SHP77 (cell line): ENCODE measurements around the gene ZC3H8.
A peak's percentile ranks its signal among the peaks of the same experiment; 100 is the strongest.

Experiments used
- DNase-seq, 2 experiments: peaks; one replicate each; lab custom pipeline; 2025; lab: John Stamatoyannopoulos, UW

Gene ZC3H8

DNA sequence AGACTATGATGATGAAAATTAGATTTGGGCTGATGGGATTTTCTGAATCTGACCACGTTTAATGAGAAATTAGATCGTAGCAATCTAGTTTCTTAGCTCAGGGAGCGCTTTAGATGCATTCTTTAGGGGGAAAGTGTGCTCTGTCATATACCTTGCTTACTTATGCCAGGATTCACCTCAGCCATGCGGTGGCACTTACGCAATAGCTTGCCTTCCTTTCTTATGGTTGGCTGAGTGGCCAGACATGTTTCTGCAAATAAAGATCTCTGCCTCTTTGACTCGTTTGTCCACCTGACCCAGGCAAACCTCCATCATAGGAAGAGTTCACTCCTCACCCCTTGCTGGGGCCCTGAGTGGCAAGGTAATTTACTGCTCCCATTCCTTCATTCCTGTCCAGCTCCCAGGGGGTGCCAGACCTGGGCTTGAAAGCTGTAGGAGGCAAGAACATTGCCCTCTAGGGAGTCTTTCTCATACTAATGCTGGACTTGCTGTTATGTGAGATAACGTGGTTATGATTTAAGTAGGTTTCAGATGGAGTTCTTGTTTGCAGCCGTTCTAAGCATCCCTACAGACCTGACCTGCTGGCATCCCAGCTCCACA lies 59.6 kb downstream of the ZC3H8 start:
- DNase-seq = no peak

DNA sequence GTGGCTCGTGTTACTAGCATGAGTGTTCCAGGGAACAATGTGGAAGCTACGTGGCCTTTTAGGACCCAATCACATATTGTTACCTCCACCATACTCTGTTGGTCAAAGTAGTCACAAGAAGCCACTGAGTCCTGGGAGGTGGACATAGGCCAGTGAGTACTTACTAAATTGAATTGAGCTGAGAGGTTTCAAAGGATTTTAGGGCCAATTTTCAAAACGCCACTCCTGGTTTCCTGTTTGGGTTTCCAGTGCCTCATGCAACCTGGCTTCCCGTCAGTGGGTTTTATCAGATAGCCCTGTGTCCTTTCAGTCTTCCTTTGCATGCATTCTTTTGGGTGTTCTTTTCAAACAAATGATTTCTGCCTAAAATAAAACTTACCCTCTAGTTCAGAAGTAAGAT lies 60.4 kb downstream of the ZC3H8 start:
- DNase-seq = no peak

DNA sequence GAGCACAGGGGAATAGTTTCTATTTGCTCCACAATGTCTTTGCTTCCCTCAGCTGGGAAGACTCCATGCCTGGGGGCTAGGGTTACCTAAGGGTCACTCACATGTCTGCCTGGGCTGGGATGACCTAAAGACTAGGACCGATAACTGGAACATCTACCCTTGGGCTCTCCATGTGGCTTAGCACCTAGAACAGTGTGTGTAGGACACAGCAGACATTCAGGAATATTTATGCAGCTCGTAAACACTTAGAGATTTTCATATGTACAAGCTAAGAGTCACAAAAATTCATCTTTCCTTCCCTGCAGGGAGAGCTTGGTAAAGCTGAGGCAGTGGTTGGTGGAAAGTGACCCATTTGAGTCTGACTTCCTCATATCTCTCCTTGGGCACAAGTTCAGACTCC lies 60.8 kb downstream of the ZC3H8 start:
- DNase-seq = no peak

DNA sequence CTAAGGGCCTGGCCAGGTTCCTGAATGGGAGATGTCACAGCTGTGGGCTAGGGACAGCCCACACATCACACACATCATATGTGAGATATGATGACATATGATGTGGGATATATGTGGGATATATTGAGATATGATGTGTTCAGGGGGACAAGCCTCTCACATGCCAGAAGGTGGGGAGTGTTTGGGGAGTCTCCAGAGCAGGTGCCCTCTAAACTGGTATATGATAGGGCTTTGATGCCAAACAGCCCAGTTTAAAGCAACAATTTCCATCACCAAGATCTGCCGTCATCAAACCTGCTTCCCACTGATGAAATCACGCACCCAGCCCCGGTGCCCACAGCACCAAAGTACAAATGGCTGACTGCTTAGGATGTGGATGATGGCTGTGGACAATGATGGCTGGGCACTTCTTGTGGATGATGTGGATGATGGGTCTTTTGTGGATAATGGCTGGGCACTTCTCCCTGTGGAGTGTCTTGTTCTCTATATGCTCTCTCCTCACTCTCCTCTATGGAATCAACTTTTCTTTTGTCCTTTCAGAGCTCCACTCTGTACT lies 65.8 kb downstream of the ZC3H8 start:
- DNase-seq = no peak

DNA sequence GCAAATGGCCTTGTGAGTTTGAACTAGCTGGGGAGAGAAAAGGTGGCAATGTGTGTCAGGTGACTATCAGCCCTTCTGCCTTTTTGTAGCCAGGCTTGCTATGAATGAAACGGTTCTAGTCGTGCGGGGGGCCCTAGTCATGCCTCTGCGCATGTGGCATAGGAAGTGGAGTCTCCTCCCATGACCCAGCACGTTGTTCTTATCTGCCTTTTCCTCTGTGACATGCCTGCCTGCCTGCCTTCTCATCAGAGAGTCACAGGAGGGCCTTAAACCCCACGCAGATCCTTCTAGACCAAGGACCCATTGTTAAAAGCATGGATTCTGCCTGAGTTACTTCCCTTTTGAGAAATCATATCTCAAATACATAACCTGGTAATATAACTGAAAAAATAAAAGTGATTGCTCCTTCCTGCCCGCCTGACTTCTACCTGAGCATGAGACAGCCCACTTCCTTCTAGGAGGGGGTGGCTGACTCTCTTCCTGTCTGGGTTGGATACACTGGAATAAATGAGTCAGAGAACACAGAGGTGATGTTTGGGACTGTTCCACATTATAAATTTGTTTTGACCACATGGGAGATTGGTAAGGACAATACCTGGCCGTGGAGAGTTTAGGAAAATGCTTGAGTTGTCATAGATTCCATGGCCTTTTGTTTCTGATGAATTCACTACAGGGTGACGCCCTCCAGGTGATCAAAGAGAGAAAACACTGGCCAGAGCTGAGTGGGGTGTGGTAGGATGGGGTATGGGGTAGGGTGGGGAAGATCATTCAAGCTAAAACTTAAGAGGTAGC lies 66.8 kb downstream of the ZC3H8 start:
- DNase-seq = no peak

DNA sequence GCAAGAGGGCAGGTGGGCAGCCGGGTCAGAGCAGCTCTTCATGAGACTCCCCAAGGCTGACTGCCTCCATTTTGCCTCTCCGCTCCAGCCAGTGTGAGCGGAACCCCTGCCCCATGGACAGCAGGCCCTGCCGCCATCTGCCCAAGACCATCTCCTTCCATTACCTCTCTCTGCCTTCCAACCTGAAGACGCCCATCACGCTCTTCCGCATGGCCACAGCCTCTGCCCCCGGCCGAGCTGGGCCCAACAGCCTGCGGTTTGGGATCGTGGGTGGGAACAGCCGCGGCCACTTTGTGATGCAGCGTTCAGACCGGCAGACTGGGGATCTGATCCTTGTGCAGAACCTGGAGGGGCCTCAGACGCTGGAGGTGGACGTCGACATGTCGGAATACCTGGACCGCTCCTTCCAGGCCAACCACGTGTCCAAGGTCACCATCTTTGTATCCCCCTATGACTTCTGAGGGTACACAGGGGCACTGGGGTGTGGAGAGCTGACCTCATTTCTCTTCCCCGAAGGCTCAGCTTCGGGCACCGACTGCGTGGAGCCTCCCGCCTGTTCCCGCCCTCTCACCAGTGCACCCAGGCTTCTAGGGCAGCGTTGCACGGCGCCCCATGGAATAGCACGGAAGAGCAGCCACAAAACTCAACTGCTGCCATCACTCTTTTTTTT lies 67.7 kb downstream of the ZC3H8 start:
- no peak for DNase-seq

DNA sequence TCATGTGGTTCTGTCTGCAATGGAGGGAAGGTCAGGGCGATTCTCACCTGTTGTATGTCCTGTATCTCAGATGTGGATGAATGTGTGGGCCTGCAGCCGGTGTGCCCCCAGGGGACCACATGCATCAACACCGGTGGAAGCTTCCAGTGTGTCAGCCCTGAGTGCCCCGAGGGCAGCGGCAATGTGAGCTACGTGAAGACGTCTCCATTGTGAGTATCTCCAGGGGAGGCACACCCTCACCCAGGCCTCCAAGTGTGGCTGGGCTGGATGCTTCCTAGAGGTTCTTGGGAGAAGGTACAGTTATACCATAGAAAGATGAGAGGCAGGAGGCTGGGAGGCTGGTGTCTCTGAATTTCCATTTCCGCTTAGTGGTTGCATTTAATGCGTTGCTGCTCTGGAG lies 69.7 kb downstream of the ZC3H8 start:
- no peak for DNase-seq

DNA sequence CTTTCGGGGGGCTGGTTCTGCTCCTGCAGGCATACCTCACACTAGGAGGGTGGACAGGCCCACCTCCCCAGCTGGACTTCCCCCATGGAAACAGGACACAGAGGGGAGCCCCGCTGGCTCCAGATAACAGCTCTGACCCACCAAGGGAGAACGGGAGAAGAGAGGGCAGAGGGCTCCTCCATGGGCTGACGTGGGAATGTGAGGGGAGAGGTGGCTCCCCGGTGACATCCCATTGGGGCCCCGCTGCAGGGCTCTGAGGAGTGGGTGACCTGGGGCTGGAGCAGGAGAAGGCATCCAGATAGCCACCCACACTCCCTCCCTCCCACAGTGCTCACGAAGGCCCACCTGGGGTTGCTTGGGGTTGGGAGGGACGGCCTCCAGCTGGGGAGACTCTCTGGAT lies 70.7 kb downstream of the ZC3H8 start:
- no peak for DNase-seq

DNA sequence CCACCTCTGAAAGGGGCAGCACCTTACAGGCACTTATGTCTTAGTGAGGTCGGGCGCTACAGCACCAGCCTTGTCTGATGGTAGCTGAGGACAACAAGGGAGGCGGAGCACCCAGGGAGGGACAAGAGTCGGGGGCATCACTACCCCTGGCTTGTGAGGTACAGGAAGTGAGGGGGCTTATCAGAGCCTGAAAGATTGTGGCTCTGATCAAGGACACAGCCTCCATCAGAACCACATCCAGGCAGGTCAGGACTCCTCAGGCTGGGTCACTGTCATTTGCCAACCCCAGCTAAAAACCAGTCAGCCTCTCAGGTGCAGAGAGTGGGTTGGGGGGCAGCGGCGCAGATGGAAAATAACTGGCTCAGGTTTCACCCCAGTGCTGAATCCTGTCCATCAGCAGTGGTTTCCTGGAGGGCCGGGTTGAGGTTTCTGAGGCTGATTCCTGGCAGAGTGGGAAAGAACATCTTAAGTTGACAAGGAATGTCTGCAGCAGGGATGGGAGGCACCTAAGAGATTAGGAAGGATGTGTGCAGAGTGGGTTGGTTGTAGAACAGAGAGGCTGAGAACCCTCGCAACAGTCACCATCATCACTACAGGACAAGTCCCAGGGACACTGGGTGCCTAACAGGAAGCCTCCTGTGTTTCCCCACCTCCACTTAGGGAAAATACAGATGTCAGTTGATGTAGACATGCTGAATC lies 71.4 kb downstream of the ZC3H8 start:
- DNase-seq = no peak

DNA sequence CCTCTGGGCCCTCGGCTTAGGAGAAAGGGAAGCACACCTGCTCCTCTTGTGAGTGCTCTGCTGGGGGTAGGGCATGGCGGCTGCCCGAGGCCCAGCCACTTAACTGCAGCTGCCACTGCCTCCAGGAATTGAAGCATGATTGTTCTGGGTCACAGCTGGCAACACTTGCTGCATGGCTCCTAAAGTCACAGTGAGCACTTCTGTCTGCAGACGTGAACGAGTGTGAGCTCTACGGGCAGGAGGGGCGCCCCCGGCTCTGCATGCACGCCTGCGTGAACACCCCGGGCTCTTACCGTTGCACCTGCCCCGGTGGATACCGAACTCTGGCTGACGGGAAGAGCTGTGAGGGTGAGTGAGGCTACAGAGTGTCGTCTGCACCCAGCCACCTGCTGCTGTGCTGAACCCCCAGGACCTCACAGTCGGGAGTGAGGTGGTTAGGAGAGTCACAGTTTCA lies 72.2 kb downstream of the ZC3H8 start:
- DNase-seq = peak; percentile 89 to 92

DNA sequence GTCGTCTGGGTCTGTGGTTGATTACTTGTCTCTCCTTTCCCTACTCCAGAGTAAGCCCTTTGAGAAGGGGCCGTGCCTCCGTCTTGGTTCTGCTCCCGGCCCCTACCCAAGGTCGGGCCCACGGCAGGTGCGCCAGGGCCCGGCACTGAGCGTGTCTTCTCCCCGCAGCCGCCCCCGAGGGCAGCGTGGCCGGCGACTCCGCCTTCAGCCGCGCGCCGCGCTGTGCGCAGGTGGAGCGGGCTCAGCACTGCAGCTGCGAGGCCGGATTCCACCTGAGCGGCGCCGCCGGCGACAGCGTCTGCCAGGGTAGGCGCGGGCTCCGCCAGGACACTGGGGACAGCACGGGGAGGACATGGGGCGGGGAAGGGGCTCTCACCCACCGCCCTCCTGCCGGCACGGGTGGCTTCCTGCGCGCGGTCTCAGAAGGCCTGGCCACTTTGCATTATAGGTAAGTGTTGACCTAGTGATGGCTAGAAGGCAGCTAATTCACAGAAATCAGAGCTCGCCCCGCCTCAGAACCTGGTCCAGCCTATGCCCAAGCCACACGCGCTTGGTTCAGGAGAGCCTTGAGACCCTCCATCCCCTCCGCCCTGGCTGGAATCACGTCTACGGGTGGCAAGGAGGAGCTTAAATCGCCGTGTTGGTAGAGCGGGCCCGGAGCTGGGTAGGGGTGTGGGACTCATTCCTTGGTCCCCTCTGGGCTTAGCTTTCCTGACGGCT lies 73.1 kb downstream of the ZC3H8 start:
- DNase-seq = peak; percentile 12 to 59

DNA sequence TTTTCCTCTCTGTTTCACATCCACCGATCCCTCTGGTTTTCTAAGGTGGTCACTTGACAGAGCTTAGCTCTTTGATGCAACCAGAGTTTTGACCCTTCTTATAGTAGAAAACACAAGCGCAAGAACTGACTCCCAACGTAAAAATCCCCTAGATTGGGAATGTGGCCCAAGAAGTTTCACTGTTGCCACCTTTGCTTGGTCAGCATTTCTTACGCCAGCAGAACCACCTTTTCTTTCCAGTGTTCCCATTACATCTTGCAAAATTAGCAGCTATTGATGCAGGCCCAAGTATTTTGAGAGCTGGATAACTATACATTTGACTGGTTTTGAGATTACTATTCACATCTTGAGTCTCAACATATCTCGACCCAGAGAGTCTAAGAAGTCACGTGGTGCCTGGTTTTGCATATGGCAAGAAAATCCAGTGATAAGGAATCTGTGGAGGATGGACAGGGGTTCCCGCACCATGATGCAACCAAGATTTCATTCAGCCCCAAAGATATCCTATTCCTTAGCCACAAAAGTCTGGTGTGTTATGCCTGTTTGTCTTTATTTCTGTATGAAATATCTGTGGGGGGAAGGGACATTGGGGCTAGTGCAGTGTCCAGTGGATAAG lies 78.8 kb downstream of the ZC3H8 start:
- no peak for DNase-seq

DNA sequence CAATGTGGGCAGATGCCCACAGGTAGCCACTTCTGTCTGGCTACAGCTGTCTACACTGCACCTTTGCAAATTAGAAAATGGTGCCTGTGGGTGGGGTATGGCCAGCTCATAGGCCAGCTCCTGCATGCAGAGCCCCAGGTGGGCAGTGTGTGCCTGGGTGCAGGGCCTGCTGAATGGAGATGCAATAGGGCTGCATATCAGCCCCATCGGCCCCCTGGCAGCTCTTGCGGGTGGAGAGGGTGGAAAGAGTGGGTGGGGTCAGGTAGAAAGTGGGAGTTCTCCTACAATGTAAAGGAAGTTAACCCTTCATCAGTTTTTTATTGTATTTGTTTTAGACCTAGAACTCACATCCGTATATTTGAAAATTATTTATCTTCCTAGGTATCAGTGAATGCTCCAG lies 79.5 kb downstream of the ZC3H8 start:
- no peak for DNase-seq

DNA sequence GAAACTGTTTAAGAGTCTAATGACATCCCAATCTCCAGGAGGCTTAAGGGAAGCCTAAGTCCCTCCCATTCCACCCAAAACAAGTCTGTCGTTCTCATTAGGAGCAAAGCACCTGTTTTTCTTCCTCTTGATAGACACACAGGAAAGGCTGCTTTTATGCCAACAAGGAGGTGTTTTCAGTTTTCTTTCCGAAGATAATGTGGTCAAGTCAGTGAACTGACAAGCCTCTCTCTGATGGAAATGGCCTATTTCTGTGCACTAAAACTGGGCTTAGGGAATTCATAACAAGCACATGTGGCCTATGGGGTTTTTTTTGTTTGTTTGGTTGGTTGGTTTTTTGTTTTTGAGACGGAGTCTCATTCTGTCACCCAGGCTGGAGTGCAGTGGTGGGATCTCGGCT lies 80.5 kb downstream of the ZC3H8 start:
- no peak for DNase-seq

DNA sequence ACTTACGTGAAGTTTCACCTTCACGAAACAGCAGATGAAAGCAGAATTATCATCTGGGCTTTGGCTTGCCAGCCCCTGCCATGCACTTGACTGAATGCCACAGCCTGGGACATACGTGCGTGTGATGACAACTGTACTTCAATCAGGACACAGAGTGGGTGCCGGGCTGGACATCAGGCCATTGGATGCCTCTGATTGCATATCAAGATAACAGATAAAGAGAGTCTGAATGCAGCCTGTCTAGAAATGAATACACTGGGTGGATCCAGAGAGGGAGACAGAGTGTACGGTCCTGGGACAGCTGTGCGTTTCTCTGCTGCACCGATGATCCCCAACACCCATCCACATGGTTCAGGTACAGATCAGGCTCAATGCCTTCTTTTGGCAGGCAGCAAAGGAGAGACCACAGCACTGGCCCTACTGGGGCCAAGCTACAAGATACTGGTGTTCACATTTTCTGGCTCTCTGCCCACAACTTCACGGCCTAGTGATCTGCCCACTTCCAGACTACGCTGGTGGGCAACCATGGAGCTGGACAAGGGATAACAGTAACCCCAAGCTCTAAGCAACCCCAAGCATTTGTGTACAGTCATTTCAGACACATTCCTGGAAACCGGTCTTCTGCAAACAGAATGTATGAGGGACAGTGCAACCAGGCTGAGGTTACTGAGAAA lies 81.1 kb downstream of the ZC3H8 start:
- no peak for DNase-seq

DNA sequence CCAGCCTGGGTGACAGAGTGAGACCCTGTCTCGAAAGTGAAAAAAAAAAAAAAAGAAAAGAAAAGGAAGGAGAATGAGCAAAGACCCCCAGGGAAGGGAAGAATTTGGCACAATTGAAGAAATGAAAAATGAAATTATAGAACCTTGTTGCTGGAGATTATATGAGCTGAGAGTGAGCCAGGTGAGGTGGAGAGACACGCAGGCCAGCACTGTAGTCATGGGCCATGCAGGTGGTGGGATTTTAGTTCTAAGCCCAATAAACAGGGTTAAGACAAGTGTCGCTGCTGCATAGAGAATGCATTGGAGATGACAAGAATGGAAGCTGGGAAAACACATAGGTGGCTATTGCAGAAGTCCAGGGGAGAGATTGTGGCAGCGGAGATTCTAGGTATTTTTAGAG lies 84.3 kb downstream of the ZC3H8 start:
- DNase-seq = no peak

DNA sequence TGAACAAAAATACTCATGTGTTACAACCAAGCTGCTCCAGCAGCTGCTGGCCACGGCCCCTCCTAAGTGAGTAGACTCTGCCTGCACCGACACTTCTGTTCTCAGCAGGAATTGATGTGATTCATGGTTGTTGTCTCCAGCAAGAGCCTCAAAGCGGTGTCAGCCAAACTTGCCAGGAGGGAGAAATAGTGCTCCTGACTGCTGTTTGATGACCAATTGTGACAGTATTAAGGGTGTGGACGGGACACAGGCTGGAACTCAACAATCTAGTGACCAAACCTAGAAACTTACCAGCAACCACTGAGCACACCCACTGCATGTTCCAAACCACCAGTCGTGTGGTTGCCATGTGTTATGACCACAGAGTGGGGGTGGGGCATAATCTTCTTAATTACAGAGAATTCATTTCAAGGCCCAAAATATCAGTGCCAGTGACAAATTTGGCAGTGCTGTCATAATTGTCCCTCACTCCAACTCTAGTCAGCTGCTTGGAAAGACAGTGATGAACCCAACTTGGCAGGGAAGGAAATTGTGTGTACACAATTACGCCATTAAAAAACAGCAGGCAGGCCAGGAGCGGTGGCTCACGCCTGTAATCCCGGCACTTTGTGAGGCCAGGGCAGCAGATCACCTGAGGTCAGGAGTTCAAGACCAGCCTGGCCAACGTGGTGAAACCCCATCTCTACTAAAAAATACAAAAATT lies 86.3 kb downstream of the ZC3H8 start:
- no peak for DNase-seq

DNA sequence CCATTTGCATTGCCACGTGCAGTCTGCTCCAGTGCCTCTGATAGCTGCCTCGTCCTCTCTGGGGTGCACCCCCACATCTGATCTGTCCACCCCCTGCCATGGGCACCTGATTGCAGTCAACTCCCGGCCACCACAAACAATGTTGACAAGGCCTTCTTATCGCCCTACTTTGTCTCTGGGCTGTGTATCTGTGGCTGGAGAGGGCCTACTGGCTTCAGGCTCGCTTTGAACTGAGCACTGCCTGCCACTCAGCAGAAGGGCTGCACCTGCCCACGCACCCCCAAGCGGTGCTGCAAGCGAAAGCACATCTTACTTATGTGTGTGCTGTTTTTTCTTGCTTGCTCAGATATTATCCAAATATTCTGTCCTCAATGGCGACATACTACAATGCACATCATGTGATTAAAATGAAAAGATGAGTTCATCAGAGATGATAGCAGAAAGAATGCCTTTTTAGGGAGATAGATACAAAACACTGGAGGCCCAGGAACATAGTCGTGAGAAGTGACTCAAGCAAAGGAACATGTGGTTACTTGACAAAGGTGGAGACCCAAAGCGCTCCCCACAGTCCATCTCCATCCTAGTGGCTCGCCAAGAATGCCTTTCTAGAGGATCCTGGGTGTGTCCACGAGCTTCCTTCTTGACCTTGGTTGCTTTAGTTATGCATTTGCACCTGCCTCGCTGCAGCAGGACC lies 87.9 kb downstream of the ZC3H8 start:
- DNase-seq = no peak

DNA sequence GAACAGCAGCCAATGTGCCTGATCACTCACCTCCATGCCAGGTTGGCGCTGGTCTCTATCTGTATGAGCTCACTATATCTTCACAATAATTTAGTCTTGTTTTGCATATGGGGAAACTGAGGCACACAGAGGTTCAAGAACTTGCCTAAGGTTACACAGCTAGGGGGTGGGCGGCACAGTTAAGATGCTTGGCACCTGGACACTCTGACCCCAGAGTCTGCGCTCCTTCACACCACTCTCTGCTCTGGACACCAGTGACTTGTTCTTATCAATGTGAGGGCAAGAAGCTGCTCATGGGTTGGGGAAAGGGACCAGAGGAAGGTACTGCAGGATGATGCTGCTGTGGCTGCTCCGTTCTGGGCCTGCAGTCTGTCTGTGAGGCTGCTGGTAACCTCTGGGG lies 89.5 kb downstream of the ZC3H8 start:
- DNase-seq = no peak
